Stimulated activated CD8-positive, alpha-beta memory T cell treated with anti-CD3 and anti-CD28 coated beads, Interleukin-4, amount 100 ng/mL, for 4 hours (primary cell): Measurements from ENCODE around the gene LRRFIP1.
"Not testable (repeated sequence)": the region's sequence is repeated elsewhere in the genome, so short reads cannot be mapped to it uniquely, and the experiment has no call there.

ENCODE experiments used
- DNase-seq, 2 donors: peaks; one replicate each; pipeline ENCODE4 v3.0.0-alpha.2; 2020; ENCODE audit warnings: low read depth in 2 of 2, low spot score in 1 of 2

The LRRFIP1 gene

DNA sequence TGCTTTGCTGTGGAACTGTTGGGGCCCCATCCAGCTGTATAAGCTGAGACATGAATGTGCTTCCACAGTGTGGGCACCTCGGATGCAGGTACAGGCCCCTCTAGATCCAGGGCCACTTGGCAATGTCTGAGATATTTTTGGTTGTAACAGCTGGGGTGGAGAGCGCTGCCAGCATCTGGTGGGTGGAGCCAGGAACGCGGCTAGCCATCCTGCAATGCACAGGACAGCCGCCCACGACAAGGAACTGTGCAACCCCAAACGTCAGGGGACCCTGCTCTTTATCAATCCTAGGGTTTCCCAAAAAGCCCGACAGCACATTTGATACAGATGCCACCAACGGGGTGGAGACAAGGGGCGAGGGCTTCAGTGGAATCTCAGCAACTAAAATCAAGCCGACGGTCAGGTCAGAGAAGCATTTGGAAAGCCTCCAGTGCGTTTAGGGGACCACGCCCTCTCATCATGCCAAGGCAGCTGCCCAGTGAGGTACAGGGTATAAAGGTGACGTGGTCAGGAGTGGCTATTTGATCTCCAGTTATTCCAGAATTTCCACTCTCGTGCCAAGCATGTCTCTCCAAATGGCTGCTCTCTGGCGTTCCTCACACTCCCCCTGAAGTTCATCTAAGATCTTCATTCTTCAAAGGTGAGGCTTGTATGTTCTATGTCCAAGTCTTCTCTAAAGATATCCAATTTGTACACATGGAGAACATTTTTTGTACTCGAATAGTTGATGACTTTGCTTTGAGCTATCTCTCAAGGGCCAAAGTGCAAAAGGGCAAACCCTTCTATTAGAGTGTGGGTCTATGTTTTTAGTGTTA lies 55.7 kb downstream of the LRRFIP1 start:
- no peak for DNase-seq

GRCh38 chr2:237685408-237685807 lies 58.0 kb downstream of the LRRFIP1 start:
- no peak for DNase-seq

DNA sequence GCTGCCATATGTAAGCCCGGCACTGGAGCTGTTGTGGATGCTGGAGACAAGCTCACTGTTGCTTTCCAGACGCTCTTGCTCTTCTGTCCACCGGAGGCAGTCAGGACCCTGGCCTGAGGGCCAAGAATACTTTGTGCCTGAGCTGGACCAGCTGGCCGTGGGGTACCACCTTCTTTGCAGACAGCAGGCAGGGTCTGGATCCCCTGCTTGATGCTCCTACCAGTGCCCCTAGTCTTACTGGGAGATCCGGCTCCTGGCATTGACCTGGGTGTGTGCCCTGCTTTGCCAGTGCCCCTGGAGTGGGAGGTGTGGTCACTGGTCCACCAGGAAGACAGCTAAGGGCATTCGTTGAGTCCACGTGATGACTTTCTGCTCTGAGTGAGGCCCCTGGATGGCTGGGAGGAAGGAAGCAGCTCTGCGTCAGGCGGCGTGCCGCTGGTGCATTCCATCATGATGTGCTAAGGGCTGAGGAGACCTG lies 59.3 kb downstream of the LRRFIP1 start:
- no peak for DNase-seq

GRCh38 chr2:237688081-237688480 lies 60.7 kb downstream of the LRRFIP1 start:
- no peak for DNase-seq

- not testable (repeated sequence) for DNase-seq
Measured at GRCh38 chr2:237688541-237688940, 61.2 kb downstream of the LRRFIP1 start.

DNA sequence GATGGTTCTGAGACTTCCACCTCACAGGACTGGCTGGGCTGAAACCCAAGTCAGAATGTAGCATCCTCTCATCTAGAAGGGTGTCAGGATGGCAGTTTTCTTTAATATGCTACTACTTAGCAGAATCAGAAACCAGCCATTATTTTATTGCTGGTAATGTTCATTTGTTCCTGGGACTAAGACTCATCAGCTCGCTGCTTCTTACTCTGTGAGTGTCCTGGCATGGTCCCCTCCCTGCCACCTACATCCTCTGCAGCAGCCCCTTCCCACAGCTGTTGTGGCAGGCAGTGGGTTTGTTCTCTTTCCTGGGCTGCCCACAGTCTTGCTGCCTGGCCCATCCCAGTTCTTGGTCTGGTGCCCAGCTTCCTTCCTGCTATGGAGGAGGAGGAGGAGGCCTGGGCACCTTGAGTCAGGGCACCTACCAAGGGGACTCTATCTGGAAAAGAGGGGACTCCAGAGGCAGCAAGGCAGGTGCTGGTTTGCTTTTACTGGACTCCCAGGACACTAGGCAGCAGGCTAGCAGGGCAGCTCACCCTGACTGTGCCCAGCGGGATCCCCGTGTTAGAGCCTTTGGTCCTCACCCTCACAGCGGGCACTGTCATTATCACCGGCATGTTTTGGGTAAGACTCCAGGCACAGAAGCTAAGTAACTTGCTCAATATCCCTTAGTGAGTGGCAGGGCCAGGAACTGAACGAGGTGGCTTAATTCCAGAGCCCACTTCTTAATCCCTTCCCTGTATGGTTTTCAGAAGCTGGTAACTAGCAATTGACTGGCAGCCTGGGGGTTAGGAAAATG lies 62.1 kb downstream of the LRRFIP1 start:
- DNase-seq: no peak

DNA sequence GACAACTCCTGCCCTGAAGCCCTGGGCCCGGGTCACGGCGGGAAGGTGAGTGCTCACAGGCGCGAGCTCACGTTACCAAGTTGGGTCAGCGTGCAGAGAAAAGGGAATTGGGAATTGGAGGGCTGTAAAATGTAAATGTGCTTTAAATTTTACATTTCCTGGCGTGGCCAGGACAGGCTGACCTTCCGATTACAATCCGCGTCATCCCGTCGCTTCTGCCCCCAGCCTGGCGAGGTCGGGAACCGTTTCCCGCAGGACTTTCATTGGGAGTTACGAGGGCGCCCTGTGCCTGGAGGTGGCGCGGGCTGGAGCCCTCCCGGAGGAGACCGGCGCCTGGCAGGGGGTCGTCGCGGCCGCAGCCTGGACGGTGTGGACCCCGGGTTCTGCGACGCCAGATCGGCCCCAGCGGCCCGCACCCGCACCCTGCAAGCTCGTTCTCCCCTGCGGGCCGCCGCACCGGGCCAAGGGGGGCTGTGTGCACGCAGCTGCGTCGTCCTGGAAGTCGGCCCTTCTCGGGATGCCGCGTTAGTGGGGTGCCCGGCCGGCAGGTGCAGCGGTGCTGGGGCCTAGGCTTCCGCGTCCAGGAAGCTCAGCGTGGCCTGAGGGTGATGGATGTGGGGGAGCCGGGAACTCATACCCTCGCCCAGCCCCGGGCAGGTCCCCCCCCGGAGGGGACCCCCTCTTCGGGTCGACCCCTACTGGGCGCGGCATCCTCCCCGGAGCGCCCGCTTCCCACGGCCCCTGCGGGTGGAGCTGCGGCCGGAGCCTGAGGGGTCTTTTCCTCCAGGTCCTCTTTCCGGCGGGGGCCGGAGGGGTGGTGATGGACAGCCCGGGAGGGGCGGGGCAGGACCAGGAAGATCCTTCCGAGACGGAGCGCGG lies 63.9 kb downstream of the LRRFIP1 start:
- no peak for DNase-seq

- DNase-seq: peak; percentile 83 to 86
Measured at GRCh38 chr2:237691908-237692600, 64.7 kb downstream of the LRRFIP1 start.

DNA sequence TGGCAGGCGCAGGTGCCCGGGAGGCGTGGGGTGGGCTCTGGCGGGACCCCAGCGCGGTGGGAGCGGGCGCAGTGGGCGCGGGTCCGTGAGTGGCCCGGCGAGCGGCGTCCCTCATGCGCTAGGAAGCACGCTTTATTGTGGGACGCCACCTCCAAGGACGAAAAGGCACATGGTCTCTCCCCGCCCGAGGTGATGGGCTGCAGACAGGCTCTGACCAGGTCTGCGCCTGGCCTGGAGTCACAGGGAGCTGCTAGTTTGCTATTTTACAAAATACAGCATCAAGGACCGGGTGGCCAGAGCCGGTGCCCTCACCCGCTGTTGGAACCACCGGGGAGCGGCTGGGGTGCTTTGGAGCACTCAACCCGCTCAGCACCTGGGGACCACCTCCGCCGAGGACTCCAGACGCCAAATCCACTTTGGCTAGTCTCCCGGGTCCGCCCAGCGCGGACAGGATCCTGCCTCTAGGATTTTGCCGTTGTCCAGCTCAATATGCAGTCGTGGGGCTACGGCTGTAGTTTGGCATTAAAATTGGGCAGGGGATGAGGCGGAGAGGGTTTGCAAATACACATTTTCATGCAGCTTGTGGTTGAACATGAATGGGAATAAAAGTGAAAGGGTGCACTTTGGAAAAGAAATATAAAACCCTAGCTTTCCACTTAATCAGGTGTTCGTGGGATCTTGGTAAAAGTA lies 65.4 kb downstream of the LRRFIP1 start:
- DNase-seq: no peak

DNA sequence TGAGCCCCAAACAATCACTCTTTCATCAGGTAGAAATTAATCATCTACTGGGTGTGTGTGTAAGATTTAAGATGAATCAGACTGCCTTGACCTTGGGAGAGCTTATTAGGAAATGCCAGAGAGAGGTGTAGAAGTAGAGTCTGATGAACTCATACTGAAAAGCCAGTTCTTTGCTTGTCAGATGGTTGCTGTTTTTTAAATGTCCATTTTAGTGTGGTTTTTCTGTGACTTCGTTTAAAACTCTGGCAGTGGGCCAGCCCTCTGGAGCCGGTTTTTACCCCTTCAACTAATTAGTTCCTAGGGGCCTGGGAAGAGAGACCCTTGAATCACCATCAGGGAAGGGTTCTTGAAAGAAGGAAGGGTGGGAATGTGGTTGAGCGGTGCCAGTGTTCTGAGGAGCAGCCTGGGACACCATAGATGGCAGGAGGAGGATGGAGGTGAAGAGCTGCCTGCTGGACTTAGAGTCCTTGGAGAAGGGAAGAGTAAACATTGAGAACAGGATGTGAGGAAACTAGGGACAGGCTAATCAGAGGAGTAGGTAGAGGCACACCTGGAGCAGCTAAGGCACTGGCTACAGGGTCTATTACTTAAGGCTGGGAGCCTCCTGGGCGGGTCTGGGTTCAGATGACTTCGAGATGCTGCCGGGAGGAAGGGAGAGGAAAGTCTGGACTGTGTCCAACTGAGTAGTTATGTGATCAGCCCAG lies 66.1 kb downstream of the LRRFIP1 start:
- DNase-seq: no peak

DNA sequence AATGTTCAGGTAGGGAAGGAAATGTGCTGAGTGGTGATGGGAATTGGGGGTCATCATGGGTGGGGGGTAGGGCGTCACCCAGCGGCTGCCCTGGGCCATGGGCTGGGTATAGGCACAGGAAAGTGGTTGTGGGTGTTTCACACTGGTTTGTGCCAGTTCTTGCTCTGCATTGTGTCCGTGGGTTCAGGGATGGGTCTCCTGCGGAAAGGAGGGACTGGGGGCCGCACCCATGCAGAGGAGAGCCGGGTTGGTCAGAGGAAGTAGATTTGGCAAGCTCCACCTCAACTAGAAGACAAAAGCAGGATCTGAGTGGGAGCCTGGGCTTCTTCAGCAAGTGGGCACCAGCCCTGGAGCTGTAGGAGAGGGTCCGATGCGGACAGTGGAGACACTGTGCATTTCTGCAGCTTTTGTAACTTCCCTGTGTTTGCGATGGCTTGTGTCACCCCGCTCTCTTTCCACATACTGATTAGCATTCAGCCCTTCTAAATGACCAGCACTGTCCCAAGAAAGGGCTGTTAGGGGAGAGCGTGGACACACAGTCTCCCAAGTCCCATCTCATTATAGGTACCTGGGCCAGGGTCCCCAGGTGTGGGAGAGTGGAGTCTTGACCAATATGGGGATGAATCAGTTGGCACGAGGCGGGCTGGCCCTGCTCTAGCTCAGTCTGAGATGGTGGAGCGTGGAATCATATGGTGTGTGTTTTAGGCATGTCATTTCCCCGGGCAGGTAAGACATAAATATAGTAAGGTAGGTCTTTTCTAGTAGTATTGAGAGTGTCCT lies 67.2 kb downstream of the LRRFIP1 start:
- DNase-seq: no peak

- no peak for DNase-seq
Measured at GRCh38 chr2:237695201-237695780, 67.9 kb downstream of the LRRFIP1 start.

- DNase-seq: no peak
Measured at GRCh38 chr2:237696461-237696860, 69.1 kb downstream of the LRRFIP1 start.

GRCh38 chr2:237697586-237698357 lies 70.4 kb downstream of the LRRFIP1 start:
- no peak for DNase-seq

DNA sequence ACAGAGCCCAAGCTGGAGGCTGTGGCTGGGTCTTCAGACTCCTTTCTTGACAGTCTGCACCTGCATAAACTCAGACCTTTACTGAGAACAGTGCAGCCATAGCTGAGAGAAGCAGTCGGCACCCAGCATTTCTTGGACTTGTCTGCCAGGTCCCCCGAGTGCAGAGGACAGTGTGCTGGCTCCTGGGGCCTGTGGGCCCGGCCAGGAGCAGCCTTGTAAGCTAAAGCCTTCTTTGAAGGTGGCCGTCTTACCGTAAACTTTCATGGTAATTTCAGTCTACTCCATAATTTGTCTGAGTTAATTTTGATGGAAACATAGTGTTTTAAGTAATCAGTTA lies 70.9 kb downstream of the LRRFIP1 start:
- DNase-seq: no peak

- DNase-seq: no peak
Measured at GRCh38 chr2:237699870-237700511, 72.6 kb downstream of the LRRFIP1 start.

DNA sequence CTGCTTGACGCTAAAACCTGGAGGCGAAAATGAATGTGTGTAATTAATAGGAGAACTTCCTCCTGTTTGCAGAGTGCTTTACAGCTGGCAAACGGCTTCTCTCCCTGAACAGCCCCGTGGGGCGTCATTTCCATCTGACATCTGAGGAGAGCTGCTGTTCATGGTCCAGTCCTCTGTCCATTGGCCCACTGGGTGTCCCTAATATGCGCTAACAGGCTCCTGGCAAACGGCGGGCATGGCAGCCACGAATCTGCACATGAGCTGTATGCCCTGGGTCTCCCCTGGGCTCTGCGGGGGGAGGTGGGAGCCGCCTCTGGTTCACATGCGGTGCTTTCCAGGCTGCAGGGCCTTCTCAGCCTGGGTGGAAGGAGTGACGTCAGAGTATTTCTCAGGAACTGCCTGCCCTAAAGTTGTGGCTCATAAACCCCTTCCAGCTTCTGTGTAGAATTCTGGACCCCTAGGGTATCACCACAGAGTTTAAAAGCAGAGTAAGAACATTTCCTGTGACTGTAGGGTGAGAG lies 73.2 kb downstream of the LRRFIP1 start:
- DNase-seq: peak; percentile 62 to 78
